PC-9 (cell line): Measurements from ENCODE around the gene MST1R. TPM values are rescaled to one million over a fixed set of nuclear protein-coding genes. Genes with fewer than 3 reads are reported as not detected.
"Not testable (repeated sequence)": the region's sequence is repeated elsewhere in the genome, so short reads cannot be mapped to it uniquely, and the experiment has no call there.

Source experiments
- BruUV-seq: library from RNA; stranded (reverse); fragments of 400-500 nt; replicated peaks from 2 replicates; lab custom pipeline; 2021; lab: Mats Ljungman, UMichigan
- CTCF ChIA-PET: fragments of 300-600 bp; sonication (Branson Sonifier 250); formaldehyde crosslinking; loops from one replicate; lab custom pipeline; 2022; ENCODE audit warnings: antibody characterized with exemption; lab: Charles Lee
- POLR2A ChIA-PET: fragments of 300-600 bp; sonication (Branson Sonifier 250); formaldehyde crosslinking; loops from one replicate; lab custom pipeline; 2022; ENCODE audit warnings: antibody characterized with exemption; ENCODE audit not compliant: unreplicated experiment; lab: Charles Lee
- DNase-seq, 2 experiments: peaks; one replicate each; pipeline versions ENCODE4 v3.0.0 to v3.0.0-alpha.2; 2015 to 2022; ENCODE audit warnings: mixed read lengths in 1 of 2
- H2AFZ ChIP-seq: fragments of 200-600 bp; sonication (generic); 2 replicates; pipeline ENCODE4 v1.8.1; 2017; ENCODE audit warnings: antibody characterized with exemption
- H3F3A ChIP-seq: fragments of 200-600 bp; sonication (generic); 2 replicates; pipeline ENCODE4 v1.8.1; 2017; ENCODE audit warnings: antibody characterized with exemption, mild to moderate bottlenecking, low read depth; ENCODE audit not compliant: insufficient read depth
- H3K27ac ChIP-seq: fragments of 200-600 bp; sonication (generic); 2 replicates; pipeline ENCODE4 v1.6.1; 2016; ENCODE audit warnings: mixed run types
- H3K27me3 ChIP-seq: fragments of 200-600 bp; sonication (generic); 2 replicates; pipeline ENCODE4 v1.6.1; 2016; ENCODE audit warnings: low read depth, mixed run types; ENCODE audit not compliant: insufficient read depth
- H3K36me3 ChIP-seq: fragments of 200-600 bp; sonication (generic); 2 replicates; pipeline ENCODE4 v1.6.1; 2016; ENCODE audit warnings: low read depth, mixed run types
- H3K4me1 ChIP-seq: fragments of 200-600 bp; sonication (generic); replicated peaks from 2 replicates; pipeline ENCODE4 v1.6.1; 2016; ENCODE audit warnings: mixed run types; ENCODE audit not compliant: insufficient read depth
- H3K4me2 ChIP-seq: fragments of 200-600 bp; sonication (generic); 2 replicates; pipeline ENCODE4 v1.6.1; 2017; ENCODE audit warnings: mixed run types
- H3K4me3 ChIP-seq: fragments of 200-600 bp; sonication (generic); 2 replicates; pipeline ENCODE4 v1.6.1; 2016; ENCODE audit warnings: mixed run types
- H3K79me2 ChIP-seq: fragments of 200-600 bp; sonication (generic); 2 replicates; pipeline ENCODE4 v1.6.1; 2017; ENCODE audit warnings: low read depth, mixed run types
- H3K9me2 ChIP-seq: fragments of 200-600 bp; sonication (generic); 2 replicates; pipeline ENCODE4 v1.8.1; 2017; ENCODE audit warnings: mild to moderate bottlenecking; ENCODE audit not compliant: insufficient read depth
- H3K9me3 ChIP-seq: fragments of 200-600 bp; sonication (generic); 2 replicates; pipeline ENCODE4 v1.8.1; 2016; ENCODE audit warnings: low read depth; ENCODE audit not compliant: insufficient read depth
- H4K20me1 ChIP-seq: fragments of 200-600 bp; sonication (generic); 2 replicates; pipeline ENCODE4 v1.8.1; 2017; ENCODE audit not compliant: insufficient read depth
- CTCF ChIP-seq: fragments of 200-600 bp; sonication (generic); conservative IDR thresholded peaks from 2 replicates; pipeline ENCODE4 v1.6.1; 2017; ENCODE audit warnings: mixed run types, antibody characterized with exemption, mild to moderate bottlenecking, moderate library complexity
- EZH2 ChIP-seq: fragments of 200-600 bp; sonication (generic); IDR thresholded peaks from 2 replicates; pipeline ENCODE4 v1.8.0; 2017; ENCODE audit warnings: antibody characterized with exemption, low read depth
- intact Hi-C: fragments of 100-400 bp; cut with micrococcal nuclease; formaldehyde crosslinking; loops from one replicate; pipeline ENCODE4 v1.10.0; 2022; ENCODE audit not compliant: unreplicated experiment
- total RNA-seq: library from RNA; stranded (reverse); gene quantifications from 2 replicates; pipeline ENCODE4 v1.2.3, GENCODE V29; 2021

Gene MST1R
- total RNA-seq, 1 experiment from 2014 or later: 98.3 TPM

DNA sequence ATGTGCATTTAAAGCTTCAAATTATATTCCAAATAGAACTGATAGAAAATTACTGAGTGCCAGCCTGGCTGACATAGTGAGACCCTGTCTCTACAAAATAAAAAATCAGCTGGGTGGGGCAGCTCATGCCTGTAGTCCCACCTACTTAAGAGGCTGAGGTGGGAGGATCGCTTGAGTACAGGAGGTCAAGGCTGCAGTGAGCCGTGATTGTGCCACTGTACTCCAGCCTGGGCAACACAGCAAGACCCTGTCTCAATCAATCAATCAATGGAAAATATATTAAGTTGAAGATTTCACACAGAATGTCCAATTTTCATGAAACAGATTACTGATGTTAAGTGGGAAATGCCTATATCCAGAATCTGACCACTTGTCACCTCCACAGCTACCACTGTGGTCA lies 21.8 kb upstream of the MST1R start:
- no peaks in the 10 kb centered on the region for H3K9me2 ChIP-seq
- no peaks in the 10 kb centered on the region for H3K36me3 ChIP-seq
- no peaks in the 10 kb centered on the region for H3K79me2 ChIP-seq
- H4K20me1 ChIP-seq: no peaks in the 10 kb centered on the region
- H3K4me1 ChIP-seq: peaks cover 13% of the 10 kb centered on the region
- H3K4me3 ChIP-seq: no peak overlapping the region
- POLR2A ChIA-PET: interaction anchor here (0.6 kb wide), 1 partner anchor 17 kb away, joined by 3 read pairs; no protein-coding TSS in a partner anchor
- intact Hi-C loops: no loop called here
- no TSS peak for BruUV-seq
- no peak overlapping the region for H2AFZ ChIP-seq
- no peak for DNase-seq
- H3K4me2 ChIP-seq: no peak overlapping the region
- no peaks in the 10 kb centered on the region for H3F3A ChIP-seq
- H3K27ac ChIP-seq: no peak overlapping the region
- H3K27me3 ChIP-seq: no peaks in the 10 kb centered on the region
- H3K9me3 ChIP-seq: no peaks in the 10 kb centered on the region
- CTCF ChIA-PET: no interaction called here
- no peak for TF ChIP-seq EZH2

DNA sequence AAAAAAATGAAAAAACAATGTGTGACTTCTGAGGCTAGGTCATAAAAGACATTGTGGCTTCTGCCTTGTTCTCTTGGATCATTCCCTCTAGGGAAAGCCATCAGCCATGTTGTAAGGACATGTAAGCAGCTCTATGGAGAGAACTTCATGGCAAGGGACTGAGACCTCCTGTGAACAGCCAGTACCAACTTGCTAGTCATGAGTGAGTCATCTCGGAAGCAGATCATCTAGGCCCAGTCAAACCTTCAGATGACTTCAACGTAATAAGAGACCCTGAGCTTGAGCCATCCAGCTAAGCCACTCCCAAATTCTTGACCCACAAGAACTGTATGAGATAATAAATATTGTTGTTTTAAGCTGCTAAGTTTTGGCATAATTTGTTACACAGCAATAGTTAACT lies 21.0 kb upstream of the MST1R start:
- peak; percentile 19 to 47 for DNase-seq
- CTCF ChIA-PET: no interaction called here

GRCh38 chr3:49917806-49918590 lies 14.3 kb upstream of the MST1R start:
- DNase-seq, H3K27me3 ChIP-seq, H3K79me2 ChIP-seq, POLR2A ChIA-PET, H3K9me2 ChIP-seq, CTCF ChIA-PET, H3K36me3 ChIP-seq, intact Hi-C loops, H3K9me3 ChIP-seq, H3K27ac ChIP-seq, H3K4me3 ChIP-seq, H3K4me2 ChIP-seq, H4K20me1 ChIP-seq, H3F3A ChIP-seq, H3K4me1 ChIP-seq, H2AFZ ChIP-seq, BruUV-seq: not testable (repeated sequence)

More for the DNA sequence above, 21.0 kb upstream of the MST1R start:
- no peak overlapping the region for H3K4me3 ChIP-seq
- POLR2A ChIA-PET: interaction anchor here (0.6 kb wide), 1 partner anchor 16 kb away, joined by 3 read pairs; no protein-coding TSS in a partner anchor
- no peaks in the 10 kb centered on the region for H3K79me2 ChIP-seq
- no peaks in the 10 kb centered on the region for H3K27me3 ChIP-seq
- peaks cover 13% of the 10 kb centered on the region for H3K4me1 ChIP-seq
- no peak overlapping the region for H3K4me2 ChIP-seq
- H2AFZ ChIP-seq: no peak overlapping the region
- H3K36me3 ChIP-seq: no peaks in the 10 kb centered on the region
- no TSS peak for BruUV-seq
- H3K9me3 ChIP-seq: no peaks in the 10 kb centered on the region
- H3K9me2 ChIP-seq: no peaks in the 10 kb centered on the region
- TF ChIP-seq EZH2 (no peak), CTCF (no peak)
- H4K20me1 ChIP-seq: no peaks in the 10 kb centered on the region
- intact Hi-C loops: no loop called here
- no peak overlapping the region for H3K27ac ChIP-seq
- H3F3A ChIP-seq: no peaks in the 10 kb centered on the region

GRCh38 chr3:49916686-49917085 lies 13.0 kb upstream of the MST1R start:
- no peaks in the 10 kb centered on the region for H3K9me2 ChIP-seq
- no peaks in the 10 kb centered on the region for H3K4me1 ChIP-seq
- TF ChIP-seq EZH2: no peak
- no peak for TF ChIP-seq CTCF
- POLR2A ChIA-PET: no interaction called here
- H3K36me3 ChIP-seq: no peaks in the 10 kb centered on the region
- H3K4me2 ChIP-seq: no peak overlapping the region
- BruUV-seq: no TSS peak
- no peak for DNase-seq
- H3K27ac ChIP-seq: no peak overlapping the region
- no peaks in the 10 kb centered on the region for H3K79me2 ChIP-seq
- H3F3A ChIP-seq: no peaks in the 10 kb centered on the region
- H4K20me1 ChIP-seq: no peaks in the 10 kb centered on the region
- no peaks in the 10 kb centered on the region for H3K27me3 ChIP-seq
- H3K9me3 ChIP-seq: no peaks in the 10 kb centered on the region
- intact Hi-C loops: no loop called here
- no peak overlapping the region for H2AFZ ChIP-seq
- H3K4me3 ChIP-seq: no peak overlapping the region
- CTCF ChIA-PET: no interaction called here
